Right atrium auricular region (tissue), 2 donors: ENCODE data around the gene WDFY1. TPM values are rescaled to one million over a fixed set of nuclear protein-coding genes. Genes with fewer than 3 reads are reported as not detected.

Experiments used
- DNase-seq: peaks from one replicate; pipeline ENCODE4 v3.0.0-alpha.2; 2019; ENCODE audit warnings: low spot score
- H3K27ac ChIP-seq, 2 donors: fragments of 200-600 bp; sonication (generic); 1 replicate in 1 of 2; 2 replicates in 1 of 2; pipeline ENCODE4 v1.5.1; 2016 to 2019
- H3K27me3 ChIP-seq, 2 donors: fragments of 200-600 bp; sonication (generic); one replicate each; pipeline versions ENCODE4 v1.5.1 to v1.6.0; 2017 to 2019
- H3K36me3 ChIP-seq: fragments of 200-600 bp; sonication (generic); one replicate; pipeline ENCODE4 v1.5.1; 2016
- H3K4me1 ChIP-seq, 2 donors: fragments of 200-600 bp; sonication (generic); one replicate each; pipeline versions ENCODE4 v1.5.1 to v1.6.0; 2017 to 2019
- H3K4me3 ChIP-seq, 2 donors: fragments of 200-600 bp; sonication (generic); 1 replicate in 1 of 2; 2 replicates in 1 of 2; pipeline ENCODE4 v1.5.1; 2017 to 2019; ENCODE audit warnings: mild to moderate bottlenecking in 1 of 2, moderate library complexity in 1 of 2
- H3K9me3 ChIP-seq, 2 donors: fragments of 200-600 bp; sonication (generic); one replicate each; pipeline ENCODE4 v1.5.1; 2019
- total RNA-seq, 2 donors: library from RNA; depleted of rRNA; stranded (reverse); fragments of >200 nt; gene quantifications; one replicate each; pipeline ENCODE4 v1.1.0, GENCODE V29; 2016
- TF ChIP-seq, protein P1 (sequence below), 2 donors: fragments of 200-600 bp; sonication (generic); IDR thresholded peaks; one replicate each; pipeline ENCODE4 v1.5.1; 2019; ENCODE audit warnings: antibody characterized with exemption in 2 of 2

WDFY1 gene
- total RNA-seq, 2 donors from 2014 or later, result 13.8 to 16.8 TPM

DNA sequence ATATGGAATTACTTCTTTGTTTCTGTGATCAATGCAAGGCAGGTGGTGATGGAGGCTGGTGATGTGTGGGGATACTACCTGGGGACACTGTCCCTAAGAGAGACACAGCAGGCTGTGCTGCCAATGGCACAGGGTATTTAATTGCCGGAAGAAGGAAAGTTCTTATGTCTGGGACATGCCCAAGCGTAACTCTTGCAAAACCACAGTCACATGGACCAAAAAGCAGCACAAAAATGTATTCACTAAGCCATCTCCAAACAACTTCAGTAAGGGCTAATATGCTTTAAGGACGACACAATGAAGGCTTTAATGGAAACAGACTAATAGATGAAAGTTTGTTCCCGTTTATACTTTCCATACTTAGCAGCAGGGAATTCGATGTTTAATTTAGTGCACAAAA is 58.0 kb downstream of the WDFY1 start:
- no peak for DNase-seq
- no peaks in the 10 kb centered on the region for H3K9me3 ChIP-seq
- no peaks in the 10 kb centered on the region for H3K27me3 ChIP-seq
- peaks cover 40% of the 10 kb centered on the region for H3K36me3 ChIP-seq
- H3K4me1 ChIP-seq, result no peaks in the 10 kb centered on the region
- TF ChIP-seq, protein P1, sequence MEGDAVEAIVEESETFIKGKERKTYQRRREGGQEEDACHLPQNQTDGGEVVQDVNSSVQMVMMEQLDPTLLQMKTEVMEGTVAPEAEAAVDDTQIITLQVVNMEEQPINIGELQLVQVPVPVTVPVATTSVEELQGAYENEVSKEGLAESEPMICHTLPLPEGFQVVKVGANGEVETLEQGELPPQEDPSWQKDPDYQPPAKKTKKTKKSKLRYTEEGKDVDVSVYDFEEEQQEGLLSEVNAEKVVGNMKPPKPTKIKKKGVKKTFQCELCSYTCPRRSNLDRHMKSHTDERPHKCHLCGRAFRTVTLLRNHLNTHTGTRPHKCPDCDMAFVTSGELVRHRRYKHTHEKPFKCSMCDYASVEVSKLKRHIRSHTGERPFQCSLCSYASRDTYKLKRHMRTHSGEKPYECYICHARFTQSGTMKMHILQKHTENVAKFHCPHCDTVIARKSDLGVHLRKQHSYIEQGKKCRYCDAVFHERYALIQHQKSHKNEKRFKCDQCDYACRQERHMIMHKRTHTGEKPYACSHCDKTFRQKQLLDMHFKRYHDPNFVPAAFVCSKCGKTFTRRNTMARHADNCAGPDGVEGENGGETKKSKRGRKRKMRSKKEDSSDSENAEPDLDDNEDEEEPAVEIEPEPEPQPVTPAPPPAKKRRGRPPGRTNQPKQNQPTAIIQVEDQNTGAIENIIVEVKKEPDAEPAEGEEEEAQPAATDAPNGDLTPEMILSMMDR (IDR thresholded peaks at IDR 0.05), result no peak
- no peak overlapping the region for H3K4me3 ChIP-seq
- H3K27ac ChIP-seq, result no peak overlapping the region

DNA sequence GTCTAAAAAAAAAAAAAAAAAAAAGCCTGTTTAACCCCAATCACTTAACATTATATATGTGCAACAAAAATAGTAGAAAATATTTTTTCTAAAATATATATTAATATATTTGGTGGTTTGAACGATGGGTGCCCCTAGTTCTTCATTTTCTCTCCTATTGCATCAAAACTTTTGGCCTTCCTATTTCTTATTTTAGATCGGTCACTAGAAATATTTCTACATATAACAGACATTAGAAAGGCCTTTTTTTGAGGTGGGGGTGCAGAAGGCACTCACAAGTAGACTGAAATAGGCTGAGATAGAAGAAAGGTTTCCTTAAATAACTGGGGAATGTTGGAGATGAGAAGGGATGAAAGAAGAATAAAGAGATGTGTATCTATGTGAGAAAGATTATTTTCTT is 58.4 kb downstream of the WDFY1 start:
- Histone ChIP-seq H3K36me3 (peaks cover 44% of the 10 kb centered on the region), H3K4me1 (no peaks in the 10 kb centered on the region), H3K27ac (no peak overlapping the region), H3K4me3 (no peak overlapping the region), H3K9me3 (no peaks in the 10 kb centered on the region), H3K27me3 (no peaks in the 10 kb centered on the region)
- TF ChIP-seq, protein P1 (IDR thresholded peaks at IDR 0.05), result no peak
- no peak for DNase-seq

DNA sequence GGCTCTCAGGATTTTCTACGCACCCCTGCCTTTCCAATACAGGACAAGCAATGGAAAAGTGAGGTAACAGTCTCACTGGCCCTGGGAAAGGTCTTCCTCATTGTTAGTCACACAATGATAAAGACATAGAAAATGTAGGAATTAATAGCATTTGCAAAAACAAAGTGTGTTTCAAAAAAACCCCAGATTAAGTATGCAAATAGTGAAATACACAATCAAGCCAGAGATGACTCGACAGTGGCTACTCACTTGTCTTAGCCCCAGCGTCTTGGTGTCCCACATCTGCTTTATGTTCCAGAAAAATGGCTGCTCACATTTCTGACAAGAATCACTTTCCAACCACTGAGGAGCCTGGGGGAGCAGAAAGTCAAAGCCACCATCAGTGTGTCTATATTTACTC is 60.7 kb downstream of the WDFY1 start:
- no peak for DNase-seq
- Histone ChIP-seq H3K36me3 (peaks cover 58% of the 10 kb centered on the region), H3K27ac (no peak overlapping the region), H3K4me3 (no peak overlapping the region), H3K4me1 (no peaks in the 10 kb centered on the region), H3K9me3 (no peaks in the 10 kb centered on the region), H3K27me3 (no peaks in the 10 kb centered on the region)
- TF ChIP-seq, protein P1 (IDR thresholded peaks at IDR 0.05), result no peak

DNA sequence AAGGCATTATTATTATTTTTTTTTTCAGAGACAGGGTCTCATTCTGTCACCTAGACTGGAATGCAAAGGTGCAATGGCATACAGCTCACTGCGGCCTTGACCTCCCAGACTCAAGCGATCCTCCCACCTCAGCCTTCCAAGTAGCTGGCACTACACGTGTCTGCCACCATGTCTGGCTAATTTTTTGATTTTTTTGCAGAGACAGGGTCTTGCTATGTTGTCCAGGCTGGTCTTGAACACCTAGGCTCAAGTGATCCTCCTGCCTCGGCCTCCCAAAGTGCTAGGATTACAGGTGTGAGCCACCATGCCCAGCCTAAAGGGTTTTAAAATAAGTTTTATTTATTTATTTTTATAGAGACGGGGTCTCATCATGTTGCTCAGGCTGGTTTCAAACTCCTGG is 62.4 kb downstream of the WDFY1 start:
- no peak overlapping the region for H3K27ac ChIP-seq
- no peaks in the 10 kb centered on the region for H3K9me3 ChIP-seq
- DNase-seq, result no peak
- peaks cover 64% of the 10 kb centered on the region for H3K36me3 ChIP-seq
- TF ChIP-seq, protein P1 (IDR thresholded peaks at IDR 0.05), result no peak
- no peak overlapping the region for H3K4me3 ChIP-seq
- H3K4me1 ChIP-seq, result no peaks in the 10 kb centered on the region
- no peaks in the 10 kb centered on the region for H3K27me3 ChIP-seq

DNA sequence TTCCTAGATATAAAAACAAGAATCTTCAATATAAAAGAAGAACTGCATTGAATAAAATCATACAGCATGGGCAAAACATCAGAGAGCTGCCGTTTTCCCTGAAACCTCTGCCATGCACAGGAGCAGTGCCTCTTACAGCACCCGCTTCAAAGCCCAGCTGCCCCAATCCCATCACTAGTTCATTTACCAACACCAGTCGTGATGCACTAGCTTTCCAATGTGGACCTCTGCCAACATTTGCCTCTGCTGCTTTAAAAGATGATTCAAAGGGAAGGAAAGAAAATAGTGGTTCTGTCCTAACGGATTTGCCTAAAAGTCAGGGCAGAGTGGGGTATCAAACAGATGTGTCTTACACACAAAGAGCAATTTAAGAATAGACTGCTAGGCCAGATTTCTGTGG is 64.3 kb downstream of the WDFY1 start:
- TF ChIP-seq, protein P1 (IDR thresholded peaks at IDR 0.05), result no peak
- peaks cover 76% of the 10 kb centered on the region for H3K36me3 ChIP-seq
- no peak overlapping the region for H3K4me3 ChIP-seq
- DNase-seq, result no peak
- H3K27me3 ChIP-seq, result no peaks in the 10 kb centered on the region
- no peaks in the 10 kb centered on the region for H3K9me3 ChIP-seq
- no peak overlapping the region for H3K27ac ChIP-seq
- H3K4me1 ChIP-seq, result no peaks in the 10 kb centered on the region

DNA sequence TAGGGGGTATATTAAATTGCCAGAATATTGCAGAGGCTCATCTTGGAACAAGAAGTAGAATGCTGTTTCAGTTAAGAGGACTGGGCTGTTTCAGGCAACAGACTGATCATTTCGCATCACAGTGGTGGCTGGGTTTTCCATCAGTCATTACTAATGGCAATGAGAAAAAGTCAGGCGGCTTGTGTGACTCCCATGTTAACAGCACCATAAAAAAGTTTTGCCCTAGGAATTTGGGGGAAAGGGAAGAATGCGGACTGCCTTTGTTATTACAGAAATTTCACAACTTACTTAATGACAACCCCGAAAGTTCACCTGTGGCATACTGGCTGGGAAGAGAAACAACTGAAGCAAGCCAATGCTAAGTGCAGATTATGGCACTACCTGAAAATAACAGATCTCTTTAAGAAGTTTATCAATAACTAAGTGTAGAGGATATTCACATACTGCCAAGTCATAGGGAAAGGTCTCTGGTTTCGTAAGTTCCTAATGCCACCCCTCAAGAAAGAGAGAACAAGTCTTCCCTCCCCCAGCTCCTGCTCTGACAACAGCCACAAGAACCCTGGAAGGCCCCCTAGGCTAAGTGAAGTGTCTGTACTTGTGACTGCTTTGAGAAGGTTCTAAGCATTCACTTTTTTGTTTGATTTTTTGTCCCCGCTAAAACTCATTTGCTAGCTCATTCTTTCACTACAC is 67.3 kb downstream of the WDFY1 start:
- no peaks in the 10 kb centered on the region for H3K4me1 ChIP-seq
- H3K9me3 ChIP-seq, result no peaks in the 10 kb centered on the region
- peaks cover 73% of the 10 kb centered on the region for H3K36me3 ChIP-seq
- H3K4me3 ChIP-seq, result no peak overlapping the region
- no peak overlapping the region for H3K27ac ChIP-seq
- H3K27me3 ChIP-seq, result no peaks in the 10 kb centered on the region
- no peak for DNase-seq
- TF ChIP-seq, protein P1 (IDR thresholded peaks at IDR 0.05), result no peak
